ENCODE results near the gene GOPC. TPM values are rescaled to one million over a fixed set of nuclear protein-coding genes. Genes with fewer than 3 reads are reported as not detected.

Gene GOPC
- total and polyA plus RNA-seq, 8 donors: 19.1 to 85.7 (median 78.1) TPM

GRCh38 chr6:117512987-117513573 lies 89.2 kb downstream of the GOPC start:
- TF ChIP-seq CTCF (IDR thresholded peaks at IDR 0.05): no peak
- peaks cover 0 to 8% of the 10 kb centered on the region in 2 donors for H3K36me3 ChIP-seq
- ATAC-seq (peak; percentile 16), DNase-seq (no peak)
- intact Hi-C loops (cut with DNase I): no loop called here
- peaks cover 0 to 11% of the 10 kb centered on the region in 2 donors for H3K4me1 ChIP-seq
- H3K9me3 ChIP-seq: no peaks in the 10 kb centered on the region
- no peaks in the 10 kb centered on the region for H3K27me3 ChIP-seq
- H3K4me3 ChIP-seq: no peak overlapping the region
- no peak overlapping the region for H3K27ac ChIP-seq

GRCh38 chr6:117512056-117512828 lies 90.1 kb downstream of the GOPC start:
- no peak overlapping the region for H3K27ac ChIP-seq
- H3K36me3 ChIP-seq: peaks cover 0 to 2% of the 10 kb centered on the region in 2 donors
- H3K27me3 ChIP-seq: no peaks in the 10 kb centered on the region
- ATAC-seq (peak; percentile 23), DNase-seq (no peak)
- peaks cover 0 to 12% of the 10 kb centered on the region in 2 donors for H3K4me1 ChIP-seq
- intact Hi-C loops (cut with DNase I): no loop called here
- no peaks in the 10 kb centered on the region for H3K9me3 ChIP-seq
- H3K4me3 ChIP-seq: no peak overlapping the region
- no peak for TF ChIP-seq CTCF (IDR thresholded peaks at IDR 0.05)

Other genes with a start within 250 kb of the GOPC start
- 100 to 1,000 TPM in 1 of 2 donors, 10 to 100 TPM in 1; 80.2 to 305 TPM for gene ROS1, start 176.6 kb downstream of the GOPC start, total RNA-seq
- 10 to 100 TPM; 21.2 to 97.5 (median 29.6) TPM for gene ROS1, start 176.6 kb downstream of the GOPC start, polyA plus RNA-seq (ENCODE audit: insufficient read length in 6 of 6)
- gene DCBLD1, start 119.8 kb downstream of the GOPC start, total RNA-seq: 10 to 100 TPM; 20.8 to 55.8 TPM
- gene DCBLD1, start 119.8 kb downstream of the GOPC start, polyA plus RNA-seq (ENCODE audit: insufficient read length in 6 of 6): 10 to 100 TPM; 28.2 to 49.3 (median 35.8) TPM
- 10 to 100 TPM; 30.2 to 47.3 TPM for gene NUS1, start 73.0 kb upstream of the GOPC start, total RNA-seq
- gene NUS1, start 73.0 kb upstream of the GOPC start, polyA plus RNA-seq (ENCODE audit: insufficient read length in 6 of 6): 10 to 100 TPM; 38.2 to 44.2 (median 41.2) TPM